PC-9 (cell line): ENCODE measurements around the gene TRPC4. TPM values are rescaled to one million over a fixed set of nuclear protein-coding genes. Genes with fewer than 3 reads are reported as not detected.
A peak's percentile ranks its signal among the peaks of the same experiment; 100 is the strongest.

Source experiments
- BruUV-seq: library from RNA; stranded (reverse); fragments of 400-500 nt; replicated peaks from 2 replicates; lab custom pipeline; 2021; lab: Mats Ljungman, UMichigan
- CTCF ChIA-PET: fragments of 300-600 bp; sonication (Branson Sonifier 250); formaldehyde crosslinking; loops from one replicate; lab custom pipeline; 2022; ENCODE audit warnings: antibody characterized with exemption; lab: Charles Lee
- POLR2A ChIA-PET: fragments of 300-600 bp; sonication (Branson Sonifier 250); formaldehyde crosslinking; loops from one replicate; lab custom pipeline; 2022; ENCODE audit warnings: antibody characterized with exemption; ENCODE audit not compliant: unreplicated experiment; lab: Charles Lee
- DNase-seq, 2 experiments: peaks; one replicate each; pipeline versions ENCODE4 v3.0.0 to v3.0.0-alpha.2; 2015 to 2022; ENCODE audit warnings: mixed read lengths in 1 of 2
- H2AFZ ChIP-seq: fragments of 200-600 bp; sonication (generic); 2 replicates; pipeline ENCODE4 v1.8.1; 2017; ENCODE audit warnings: antibody characterized with exemption
- H3F3A ChIP-seq: fragments of 200-600 bp; sonication (generic); 2 replicates; pipeline ENCODE4 v1.8.1; 2017; ENCODE audit warnings: antibody characterized with exemption, mild to moderate bottlenecking, low read depth; ENCODE audit not compliant: insufficient read depth
- H3K27ac ChIP-seq: fragments of 200-600 bp; sonication (generic); 2 replicates; pipeline ENCODE4 v1.6.1; 2016; ENCODE audit warnings: mixed run types
- H3K27me3 ChIP-seq: fragments of 200-600 bp; sonication (generic); 2 replicates; pipeline ENCODE4 v1.6.1; 2016; ENCODE audit warnings: low read depth, mixed run types; ENCODE audit not compliant: insufficient read depth
- H3K36me3 ChIP-seq: fragments of 200-600 bp; sonication (generic); 2 replicates; pipeline ENCODE4 v1.6.1; 2016; ENCODE audit warnings: low read depth, mixed run types
- H3K4me1 ChIP-seq: fragments of 200-600 bp; sonication (generic); replicated peaks from 2 replicates; pipeline ENCODE4 v1.6.1; 2016; ENCODE audit warnings: mixed run types; ENCODE audit not compliant: insufficient read depth
- H3K4me2 ChIP-seq: fragments of 200-600 bp; sonication (generic); 2 replicates; pipeline ENCODE4 v1.6.1; 2017; ENCODE audit warnings: mixed run types
- H3K4me3 ChIP-seq: fragments of 200-600 bp; sonication (generic); 2 replicates; pipeline ENCODE4 v1.6.1; 2016; ENCODE audit warnings: mixed run types
- H3K79me2 ChIP-seq: fragments of 200-600 bp; sonication (generic); 2 replicates; pipeline ENCODE4 v1.6.1; 2017; ENCODE audit warnings: low read depth, mixed run types
- H3K9me2 ChIP-seq: fragments of 200-600 bp; sonication (generic); 2 replicates; pipeline ENCODE4 v1.8.1; 2017; ENCODE audit warnings: mild to moderate bottlenecking; ENCODE audit not compliant: insufficient read depth
- H3K9me3 ChIP-seq: fragments of 200-600 bp; sonication (generic); 2 replicates; pipeline ENCODE4 v1.8.1; 2016; ENCODE audit warnings: low read depth; ENCODE audit not compliant: insufficient read depth
- H4K20me1 ChIP-seq: fragments of 200-600 bp; sonication (generic); 2 replicates; pipeline ENCODE4 v1.8.1; 2017; ENCODE audit not compliant: insufficient read depth
- CTCF ChIP-seq: fragments of 200-600 bp; sonication (generic); conservative IDR thresholded peaks from 2 replicates; pipeline ENCODE4 v1.6.1; 2017; ENCODE audit warnings: mixed run types, antibody characterized with exemption, mild to moderate bottlenecking, moderate library complexity
- EZH2 ChIP-seq: fragments of 200-600 bp; sonication (generic); IDR thresholded peaks from 2 replicates; pipeline ENCODE4 v1.8.0; 2017; ENCODE audit warnings: antibody characterized with exemption, low read depth
- intact Hi-C: fragments of 100-400 bp; cut with micrococcal nuclease; formaldehyde crosslinking; loops from one replicate; pipeline ENCODE4 v1.10.0; 2022; ENCODE audit not compliant: unreplicated experiment
- total RNA-seq: library from RNA; stranded (reverse); gene quantifications from 2 replicates; pipeline ENCODE4 v1.2.3, GENCODE V29; 2021

Gene TRPC4
- total RNA-seq, 1 experiment from 2014 or later: 1.7 TPM

GRCh38 chr13:37663724-37664123, 205.8 kb downstream of the TRPC4 start:
- no peak for DNase-seq
- no peak overlapping the region for H3K4me3 ChIP-seq
- no TSS peak for BruUV-seq
- no peak overlapping the region for H3K27ac ChIP-seq
- no peak overlapping the region for H2AFZ ChIP-seq
- ChIA-PET POLR2A (no interaction called here), CTCF (no interaction called here)
- TF ChIP-seq CTCF: no peak
- TF ChIP-seq EZH2: no peak
- no peaks in the 10 kb centered on the region for H3K79me2 ChIP-seq
- H3K9me3 ChIP-seq: 0 out of 2 replicates have a peak, but pooled peaks cover 3% of the 10 kb centered on the region
- H3K27me3 ChIP-seq: no peaks in the 10 kb centered on the region
- no peak overlapping the region for H3K4me2 ChIP-seq
- intact Hi-C loops: no loop called here
- H3K4me1 ChIP-seq: no peaks in the 10 kb centered on the region
- H3F3A ChIP-seq: no peaks in the 10 kb centered on the region
- no peaks in the 10 kb centered on the region for H4K20me1 ChIP-seq
- no peaks in the 10 kb centered on the region for H3K36me3 ChIP-seq
- H3K9me2 ChIP-seq: no peaks in the 10 kb centered on the region

- Histone ChIP-seq H3K27ac (no peak overlapping the region), H3K9me2 (no peaks in the 10 kb centered on the region), H3K36me3 (no peaks in the 10 kb centered on the region), H3K9me3 (0 out of 2 replicates have a peak, but pooled peaks cover 3% of the 10 kb centered on the region), H3F3A (no peaks in the 10 kb centered on the region), H3K27me3 (no peaks in the 10 kb centered on the region), H4K20me1 (no peaks in the 10 kb centered on the region), H3K4me2 (no peak overlapping the region), H3K79me2 (no peaks in the 10 kb centered on the region), H3K4me1 (0 out of 2 replicates have a peak, but pooled peaks cover under 1% of the 10 kb centered on the region), H3K4me3 (no peak overlapping the region), H2AFZ (no peak overlapping the region)
- TF ChIP-seq EZH2 (no peak), CTCF (no peak)
- CTCF ChIA-PET: no interaction called here
- intact Hi-C loops: no loop called here
- POLR2A ChIA-PET: no interaction called here
- no TSS peak for BruUV-seq
- no peak for DNase-seq
Measured at GRCh38 chr13:37662624-37663023, 206.9 kb downstream of the TRPC4 start.

DNA sequence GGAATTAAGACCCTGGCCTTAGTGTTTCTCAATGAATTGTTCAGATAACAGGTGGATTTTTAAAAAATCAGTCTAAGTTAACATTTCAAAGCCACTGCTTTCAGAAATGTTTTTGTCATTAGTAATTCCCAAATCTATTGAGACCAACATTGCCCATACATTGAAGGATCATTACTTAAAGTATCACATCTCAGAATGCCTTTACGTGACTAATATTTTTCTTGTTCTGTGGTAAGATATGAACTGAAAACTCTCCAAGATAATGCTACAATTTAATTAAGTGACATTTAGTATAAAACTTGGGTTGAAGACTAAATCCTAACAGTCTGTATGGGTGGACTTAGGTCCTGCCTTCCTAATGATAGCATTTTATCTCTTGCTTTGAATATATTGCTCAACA, 211.6 kb downstream of the TRPC4 start:
- no peaks in the 10 kb centered on the region for H3K36me3 ChIP-seq
- intact Hi-C loops: no loop called here
- DNase-seq: no peak
- TF ChIP-seq EZH2: no peak
- no peak for TF ChIP-seq CTCF
- no TSS peak for BruUV-seq
- no peak overlapping the region for H3K4me2 ChIP-seq
- H3K9me3 ChIP-seq: 0 out of 2 replicates have a peak, but pooled peaks cover 3% of the 10 kb centered on the region
- H4K20me1 ChIP-seq: no peaks in the 10 kb centered on the region
- H3K9me2 ChIP-seq: no peaks in the 10 kb centered on the region
- H3K79me2 ChIP-seq: no peaks in the 10 kb centered on the region
- POLR2A ChIA-PET: interaction anchor here (0.7 kb wide), 1 partner anchor 90 kb away, joined by 5 read pairs; no protein-coding TSS in a partner anchor
- H3K4me3 ChIP-seq: no peak overlapping the region
- H3K27me3 ChIP-seq: no peaks in the 10 kb centered on the region
- H3K4me1 ChIP-seq: peaks cover 22% of the 10 kb centered on the region
- H3F3A ChIP-seq: peaks cover 19% of the 10 kb centered on the region; the same call in 1 of the 2 replicates
- H2AFZ ChIP-seq: no peak overlapping the region
- CTCF ChIA-PET: no interaction called here
- peak overlapping the region; percentile 79 for H3K27ac ChIP-seq
